RWPE2 (cell line): ENCODE results near the gene PTCD3.

Source experiments
- ATAC-seq: fragments of 200-7000 bp; cut with Tn5 transposase; 3 replicates; pipeline ENCODE4 v1.9.1; 2021; ENCODE audit warnings: low read depth
- DNase-seq: peaks from one replicate; pipeline ENCODE4 v3.0.0-alpha.2; 2020; ENCODE audit warnings: low spot score
- H3K27ac ChIP-seq: fragments of 450-650 bp; 2 replicates; pipeline ENCODE4 v1.5.1; 2017; ENCODE audit warnings: mild to moderate bottlenecking; ENCODE audit not compliant: poor library complexity, severe bottlenecking
- H3K27me3 ChIP-seq: fragments of 250-450 bp; sonication (Bioruptor Pico); 2 replicates; pipeline ENCODE4 v1.5.1; 2021; ENCODE audit warnings: mild to moderate bottlenecking, moderate library complexity; ENCODE audit not compliant: insufficient read depth, poor library complexity, severe bottlenecking
- H3K36me3 ChIP-seq: fragments of 250-450 bp; sonication (Bioruptor Pico); 2 replicates; pipeline ENCODE4 v1.5.1; 2020; ENCODE audit warnings: low read depth, mild to moderate bottlenecking, moderate library complexity
- H3K4me1 ChIP-seq: fragments of 250-450 bp; sonication (Bioruptor Pico); 2 replicates; pipeline ENCODE4 v1.5.1; 2021; ENCODE audit warnings: mild to moderate bottlenecking, moderate library complexity; ENCODE audit not compliant: insufficient read depth, poor library complexity, severe bottlenecking
- H3K4me3 ChIP-seq: fragments of 250-450 bp; sonication (Bioruptor Pico); 2 replicates; pipeline ENCODE4 v1.5.1; 2021; ENCODE audit warnings: mild to moderate bottlenecking, moderate library complexity; ENCODE audit not compliant: severe bottlenecking
- H3K9me3 ChIP-seq: fragments of 250-450 bp; sonication (Bioruptor Pico); 2 replicates; pipeline ENCODE4 v1.5.1; 2021; ENCODE audit warnings: mild to moderate bottlenecking, moderate library complexity; ENCODE audit not compliant: severe bottlenecking
- TF ChIP-seq, protein P1 (sequence below): fragments of 450-650 bp; IDR thresholded peaks from one replicate; pipeline ENCODE4 v1.5.1; 2017; ENCODE audit warnings: mild to moderate bottlenecking, moderate library complexity; ENCODE audit not compliant: poor library complexity, severe bottlenecking

PTCD3 gene

DNA sequence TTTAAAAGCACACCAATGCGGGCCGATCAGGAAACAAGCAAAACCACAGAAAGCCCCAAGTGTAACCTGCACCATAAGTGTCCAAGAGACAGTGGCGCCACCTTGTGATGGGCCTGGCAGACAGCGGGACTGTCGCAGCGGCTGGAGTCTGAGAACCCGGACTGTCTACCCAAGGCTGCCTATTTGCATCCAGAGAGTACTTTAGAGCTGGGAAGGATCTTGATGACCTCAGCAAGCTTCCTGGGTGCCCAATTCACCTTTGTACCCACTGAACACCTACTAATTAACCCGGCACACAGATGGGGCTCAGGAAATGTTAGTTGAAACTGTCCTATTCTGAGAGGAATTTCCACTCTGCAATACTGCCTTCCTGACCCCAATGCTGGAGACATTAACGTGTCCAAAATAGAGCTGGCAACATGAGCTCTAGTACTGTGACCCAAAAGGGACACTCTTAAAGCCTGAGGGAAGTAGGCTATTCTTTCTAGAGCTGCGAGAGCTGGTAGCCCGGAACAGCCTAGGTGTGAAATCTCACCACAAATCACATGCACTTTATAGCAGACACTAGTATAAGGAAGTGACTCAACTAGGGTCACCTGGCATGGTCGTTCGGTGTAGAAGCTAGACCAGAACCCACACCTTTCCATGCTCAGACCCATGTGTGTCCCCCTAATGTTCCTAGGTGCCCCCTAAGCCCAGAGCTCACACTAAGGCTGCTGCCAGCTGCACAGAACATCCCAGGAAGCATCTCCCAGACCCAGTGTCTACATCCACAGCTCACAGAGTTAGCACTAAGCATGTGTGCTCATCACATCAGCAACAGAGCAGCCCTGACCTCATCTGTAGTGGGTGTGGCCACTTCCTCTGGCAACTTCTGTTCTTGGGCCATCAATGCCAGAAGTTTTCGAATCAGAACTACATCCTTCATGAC lies 25.8 kb upstream of the PTCD3 start:
- TF ChIP-seq, protein P1, sequence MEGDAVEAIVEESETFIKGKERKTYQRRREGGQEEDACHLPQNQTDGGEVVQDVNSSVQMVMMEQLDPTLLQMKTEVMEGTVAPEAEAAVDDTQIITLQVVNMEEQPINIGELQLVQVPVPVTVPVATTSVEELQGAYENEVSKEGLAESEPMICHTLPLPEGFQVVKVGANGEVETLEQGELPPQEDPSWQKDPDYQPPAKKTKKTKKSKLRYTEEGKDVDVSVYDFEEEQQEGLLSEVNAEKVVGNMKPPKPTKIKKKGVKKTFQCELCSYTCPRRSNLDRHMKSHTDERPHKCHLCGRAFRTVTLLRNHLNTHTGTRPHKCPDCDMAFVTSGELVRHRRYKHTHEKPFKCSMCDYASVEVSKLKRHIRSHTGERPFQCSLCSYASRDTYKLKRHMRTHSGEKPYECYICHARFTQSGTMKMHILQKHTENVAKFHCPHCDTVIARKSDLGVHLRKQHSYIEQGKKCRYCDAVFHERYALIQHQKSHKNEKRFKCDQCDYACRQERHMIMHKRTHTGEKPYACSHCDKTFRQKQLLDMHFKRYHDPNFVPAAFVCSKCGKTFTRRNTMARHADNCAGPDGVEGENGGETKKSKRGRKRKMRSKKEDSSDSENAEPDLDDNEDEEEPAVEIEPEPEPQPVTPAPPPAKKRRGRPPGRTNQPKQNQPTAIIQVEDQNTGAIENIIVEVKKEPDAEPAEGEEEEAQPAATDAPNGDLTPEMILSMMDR = peak; percentile 57
- peaks cover 76% of the 10 kb centered on the region for H3K36me3 ChIP-seq
- no peak for DNase-seq
- H3K4me1 ChIP-seq = no peaks in the 10 kb centered on the region
- H3K4me3 ChIP-seq = no peak overlapping the region
- ATAC-seq = peak; percentile 79
- no peaks in the 10 kb centered on the region for H3K9me3 ChIP-seq
- H3K27me3 ChIP-seq = no peaks in the 10 kb centered on the region
- H3K27ac ChIP-seq = no peak overlapping the region

DNA sequence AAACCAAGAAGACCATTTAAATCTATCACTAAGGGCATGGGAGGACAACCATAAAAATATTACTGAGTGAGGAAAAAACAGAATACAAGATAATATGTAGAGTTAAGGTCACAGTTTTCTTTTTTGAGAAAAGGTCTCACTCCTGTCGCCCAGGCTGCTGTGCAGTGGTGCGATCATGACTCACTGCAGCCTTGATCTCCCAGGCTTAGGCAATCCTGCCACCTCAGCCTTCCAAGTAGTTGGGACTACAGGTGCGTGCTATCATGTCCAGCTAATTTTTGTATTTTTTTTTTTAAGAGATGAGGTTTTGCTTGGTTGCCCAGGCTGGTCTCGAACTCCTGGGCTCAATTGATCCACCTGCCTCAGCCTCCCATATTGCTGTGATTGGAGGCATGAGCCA lies 24.3 kb upstream of the PTCD3 start:
- no peaks in the 10 kb centered on the region for H3K4me1 ChIP-seq
- H3K27ac ChIP-seq = no peak overlapping the region
- H3K9me3 ChIP-seq = no peaks in the 10 kb centered on the region
- H3K27me3 ChIP-seq = no peaks in the 10 kb centered on the region
- ATAC-seq (no peak), DNase-seq (no peak)
- TF ChIP-seq, protein P1 = no peak
- H3K4me3 ChIP-seq = no peak overlapping the region
- H3K36me3 ChIP-seq = peaks cover 77% of the 10 kb centered on the region

DNA sequence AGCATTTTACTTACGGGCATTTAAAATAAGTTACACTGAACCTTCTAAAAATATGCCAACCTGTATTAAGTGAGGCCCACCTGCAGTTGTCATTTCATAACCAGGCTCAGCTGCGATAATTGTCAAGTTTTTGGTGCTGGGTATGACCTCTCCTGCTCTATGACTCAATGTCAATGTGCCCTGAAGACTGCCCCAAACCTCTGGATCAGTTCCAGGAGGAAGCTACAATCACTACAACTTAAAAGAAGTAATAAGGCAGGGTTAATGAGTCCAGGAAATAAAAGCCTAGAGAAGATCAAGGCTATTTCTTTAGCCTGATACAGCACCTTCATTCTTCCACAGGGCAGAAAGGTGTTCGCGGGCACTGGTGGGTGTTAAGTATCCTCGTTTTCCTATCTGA lies 23.3 kb upstream of the PTCD3 start:
- Histone ChIP-seq H3K36me3 (peaks cover 77% of the 10 kb centered on the region), H3K27ac (no peak overlapping the region), H3K27me3 (no peaks in the 10 kb centered on the region), H3K4me3 (no peak overlapping the region), H3K9me3 (no peaks in the 10 kb centered on the region), H3K4me1 (no peaks in the 10 kb centered on the region)
- DNase-seq (no peak), ATAC-seq (no peak)
- TF ChIP-seq, protein P1 = no peak

DNA sequence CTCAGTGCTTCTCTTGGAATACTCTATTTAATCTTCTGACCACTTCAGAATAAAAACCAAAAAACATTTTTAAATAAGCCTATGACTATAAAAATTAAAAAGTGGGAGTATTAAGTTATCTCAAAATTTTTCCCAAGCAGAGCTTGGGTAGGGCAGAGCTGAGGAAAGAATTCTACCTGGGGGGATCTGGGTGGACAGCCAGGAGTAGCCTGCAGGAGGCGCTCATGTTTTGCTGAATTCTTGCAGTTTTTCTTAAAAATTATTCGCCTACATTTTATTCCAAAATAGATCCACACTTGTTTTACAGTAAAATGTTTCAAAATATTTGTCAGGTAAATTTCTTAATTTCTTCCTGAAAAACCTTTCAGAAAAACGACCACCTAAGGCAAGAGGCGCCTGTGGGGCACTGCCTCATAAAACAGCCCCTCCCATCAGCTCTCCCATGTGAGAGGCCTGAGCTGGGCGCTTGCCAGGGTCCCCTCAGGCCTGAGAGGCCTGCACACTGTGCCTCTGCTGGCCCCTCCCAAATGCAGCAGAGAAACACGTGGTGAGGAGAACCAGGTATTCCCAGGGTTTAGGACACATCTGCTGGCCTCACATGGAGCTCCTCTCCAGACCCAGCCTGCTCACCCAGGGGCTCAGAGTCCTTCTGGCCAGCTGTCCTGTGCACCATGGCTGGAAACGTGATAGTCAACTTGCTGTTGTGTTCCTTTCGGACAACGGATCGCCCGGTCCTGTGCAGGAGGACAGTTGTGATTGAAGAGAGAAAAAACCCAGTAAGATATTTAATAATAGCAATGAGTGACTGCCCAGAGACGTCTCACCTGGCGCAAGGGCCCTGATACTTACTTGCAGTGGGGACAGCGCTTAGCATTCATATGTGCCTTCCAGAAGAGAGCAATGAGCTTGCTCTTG lies 17.8 kb upstream of the PTCD3 start:
- TF ChIP-seq, protein P1 = peak; percentile 13
- H3K36me3 ChIP-seq = peaks cover 69% of the 10 kb centered on the region
- no peaks in the 10 kb centered on the region for H3K9me3 ChIP-seq
- no peak overlapping the region for H3K27ac ChIP-seq
- DNase-seq (no peak), ATAC-seq (no peak)
- H3K27me3 ChIP-seq = no peaks in the 10 kb centered on the region
- no peaks in the 10 kb centered on the region for H3K4me1 ChIP-seq
- no peak overlapping the region for H3K4me3 ChIP-seq
